Left lung (tissue), 10 donors: Measurements from ENCODE around the gene DBT. TPM values are rescaled to one million over a fixed set of nuclear protein-coding genes. Genes with fewer than 3 reads are reported as not detected.

Experiments
- ATAC-seq: fragments of 200-7000 bp; cut with Tn5 transposase; one replicate; pipeline ENCODE4 v1.9.1; 2020; ENCODE audit warnings: moderate library complexity
- DNase-seq, 4 donors: peaks; one replicate each; pipeline ENCODE4 v3.0.0-alpha.2; 2013 to 2020
- H3K27ac ChIP-seq, 2 donors: fragments of 200-600 bp; sonication (generic) in 1 of 2; one replicate each; pipeline versions ENCODE4 v1.5.0 to v1.8.0; 2020 to 2021
- H3K27me3 ChIP-seq, 2 donors: fragments of 200-600 bp; sonication (generic) in 1 of 2; one replicate each; pipeline versions ENCODE4 v1.5.0 to v1.8.0; 2020 to 2021
- H3K36me3 ChIP-seq, 2 donors: fragments of 200-600 bp; sonication (generic) in 1 of 2; one replicate each; pipeline versions ENCODE4 v1.5.0 to v1.8.0; 2020 to 2021
- H3K4me1 ChIP-seq, 2 donors: fragments of 200-600 bp; one replicate each; pipeline ENCODE4 v1.8.0; 2021
- H3K4me3 ChIP-seq, 2 donors: fragments of 200-600 bp; sonication (generic) in 1 of 2; one replicate each; pipeline versions ENCODE4 v1.5.0 to v1.8.0; 2020 to 2021; ENCODE audit warnings: mild to moderate bottlenecking in 1 of 2
- H3K9me3 ChIP-seq, 2 donors: fragments of 200-600 bp; sonication (generic) in 1 of 2; one replicate each; pipeline versions ENCODE4 v1.5.0 to v1.8.0; 2020 to 2021
- CTCF ChIP-seq, 2 donors: fragments of 200-600 bp; sonication (generic) in 1 of 2; IDR thresholded peaks; one replicate each; pipeline versions ENCODE4 v1.5.0 to v1.8.0; 2021; ENCODE audit warnings: antibody characterized with exemption in 2 of 2
- intact Hi-C, 2 donors: fragments of 100-400 bp; cut with DNase I; formaldehyde crosslinking; loops; one replicate each; pipeline versions ENCODE4 v1.11.2 to v1.14.2; 2022
- polyA plus RNA-seq, 6 donors: library from polyadenylated mRNA; unstranded; fragments of 120-200 nt; gene quantifications; one replicate each; pipeline ENCODE4 v1.2.1, GENCODE V29; 2013; ENCODE audit not compliant: insufficient read length in 6 of 6
- total RNA-seq, 2 donors: library from RNA; stranded (reverse); fragmentation: NEBNext Ultra II Directional; extraction: Animal tissue kit (Norgen Biotek cat#: 25700); gene quantifications; one replicate each; pipeline ENCODE4 v1.2.1, GENCODE V29; 2021
- donor health status: DM: no; HTN: yes; CAD: no.
- donor health status: DM: no; HTN: no; CAD: no.

Gene DBT
- total and polyA plus RNA-seq, 8 donors = 15.9 to 23.0 (median 19.8) TPM

- intact Hi-C loops = no loop called here
- Histone ChIP-seq H3K36me3 (peaks cover 0 to 33% of the 10 kb centered on the region in 2 donors), H3K4me1 (no peaks in the 10 kb centered on the region), H3K27me3 (no peaks in the 10 kb centered on the region), H3K27ac (no peak overlapping the region), H3K9me3 (no peaks in the 10 kb centered on the region), H3K4me3 (no peak overlapping the region)
- ATAC-seq (no peak), DNase-seq (no peak)
- TF ChIP-seq CTCF (IDR thresholded peaks at IDR 0.05) = no peak
These were observed 98.0 kb downstream of the DBT start for GRCh38 chr1:100151679-100152078.

GRCh38 chr1:100147875-100148274 lies 101.8 kb downstream of the DBT start:
- Histone ChIP-seq H3K9me3 (no peaks in the 10 kb centered on the region), H3K4me3 (no peak overlapping the region), H3K27ac (no peak overlapping the region), H3K27me3 (no peaks in the 10 kb centered on the region), H3K36me3 (peaks cover 0 to 70% of the 10 kb centered on the region in 2 donors), H3K4me1 (no peaks in the 10 kb centered on the region)
- intact Hi-C loops = no loop called here
- DNase-seq (no peak), ATAC-seq (no peak)
- no peak for TF ChIP-seq CTCF (IDR thresholded peaks at IDR 0.05)

DNA sequence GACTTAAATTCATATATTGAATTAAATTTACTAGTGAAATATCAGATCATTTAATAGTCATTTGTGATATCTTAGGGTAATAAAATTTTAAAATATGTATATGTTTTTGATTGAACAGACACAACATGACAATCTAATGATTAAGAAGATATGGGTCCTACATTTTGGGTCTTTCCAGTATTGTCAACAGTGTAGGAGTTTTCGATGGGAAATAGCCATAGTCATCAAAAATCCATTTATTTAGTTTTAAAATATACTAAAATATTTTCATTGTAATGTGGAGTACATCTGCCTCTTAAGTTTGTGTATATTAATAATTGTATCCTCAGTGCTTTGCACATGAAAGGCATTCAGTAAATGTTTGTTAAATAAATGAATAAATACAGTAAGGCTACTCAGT lies 102.7 kb downstream of the DBT start:
- no peaks in the 10 kb centered on the region for H3K4me1 ChIP-seq
- intact Hi-C loops = no loop called here

DNA sequence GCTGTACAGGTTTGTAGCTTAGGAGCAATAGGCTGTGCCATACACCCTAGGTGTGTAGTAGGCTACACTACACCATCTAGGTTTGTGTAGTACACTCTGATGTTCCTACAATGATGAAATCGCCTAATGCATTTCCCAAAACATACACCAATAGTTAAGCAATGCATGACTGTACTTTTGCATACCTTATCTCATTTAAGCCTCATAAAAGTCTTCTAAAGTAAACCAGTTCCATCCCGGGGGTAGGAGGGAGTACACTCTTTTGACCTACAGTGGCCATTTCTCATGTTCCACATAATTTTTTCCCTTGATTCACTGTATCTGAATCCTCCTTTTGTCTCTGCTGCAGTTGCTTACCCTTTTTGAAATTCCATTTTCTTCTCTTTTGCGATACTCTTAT lies 104.5 kb downstream of the DBT start:
- intact Hi-C loops = no loop called here
- Histone ChIP-seq H3K4me3 (no peak overlapping the region), H3K27me3 (no peaks in the 10 kb centered on the region), H3K36me3 (peaks cover 4 to 97% of the 10 kb centered on the region in 2 donors), H3K4me1 (no peaks in the 10 kb centered on the region), H3K27ac (no peak overlapping the region), H3K9me3 (no peaks in the 10 kb centered on the region)
- ATAC-seq (no peak), DNase-seq (no peak)
- no peak for TF ChIP-seq CTCF (IDR thresholded peaks at IDR 0.05)

More for the DNA sequence above, 102.7 kb downstream of the DBT start:
- no peak overlapping the region for H3K27ac ChIP-seq
- ATAC-seq (no peak), DNase-seq (no peak)
- H3K4me3 ChIP-seq = no peak overlapping the region
- no peaks in the 10 kb centered on the region for H3K9me3 ChIP-seq
- H3K36me3 ChIP-seq = peaks cover 0 to 78% of the 10 kb centered on the region in 2 donors
- no peak for TF ChIP-seq CTCF (IDR thresholded peaks at IDR 0.05)
- H3K27me3 ChIP-seq = no peaks in the 10 kb centered on the region

- Histone ChIP-seq H3K27me3 (no peaks in the 10 kb centered on the region), H3K9me3 (no peaks in the 10 kb centered on the region), H3K4me1 (no peaks in the 10 kb centered on the region), H3K4me3 (no peak overlapping the region), H3K36me3 (peaks cover 4 to 97% of the 10 kb centered on the region in 2 donors), H3K27ac (no peak overlapping the region)
- no peak for TF ChIP-seq CTCF (IDR thresholded peaks at IDR 0.05)
- DNase-seq = no peak
- intact Hi-C loops = no loop called here
- no peak for ATAC-seq
These were observed 107.3 kb downstream of the DBT start for GRCh38 chr1:100142343-100142742.
